GM10847 (cell line): ENCODE results near the gene UBASH3B.

Source experiments
- POLR2A ChIP-seq: IDR thresholded peaks from 2 replicates; pipeline ENCODE4 v1.6.1; 2011; ENCODE audit not compliant: insufficient read length; ENCODE audit errors: extremely low read depth

The UBASH3B gene

GRCh38 chr11:122665861-122666260 lies 10.3 kb downstream of the UBASH3B start:
- no peak for TF ChIP-seq POLR2A

GRCh38 chr11:122666743-122667142 lies 11.2 kb downstream of the UBASH3B start:
- TF ChIP-seq POLR2A, result no peak

DNA sequence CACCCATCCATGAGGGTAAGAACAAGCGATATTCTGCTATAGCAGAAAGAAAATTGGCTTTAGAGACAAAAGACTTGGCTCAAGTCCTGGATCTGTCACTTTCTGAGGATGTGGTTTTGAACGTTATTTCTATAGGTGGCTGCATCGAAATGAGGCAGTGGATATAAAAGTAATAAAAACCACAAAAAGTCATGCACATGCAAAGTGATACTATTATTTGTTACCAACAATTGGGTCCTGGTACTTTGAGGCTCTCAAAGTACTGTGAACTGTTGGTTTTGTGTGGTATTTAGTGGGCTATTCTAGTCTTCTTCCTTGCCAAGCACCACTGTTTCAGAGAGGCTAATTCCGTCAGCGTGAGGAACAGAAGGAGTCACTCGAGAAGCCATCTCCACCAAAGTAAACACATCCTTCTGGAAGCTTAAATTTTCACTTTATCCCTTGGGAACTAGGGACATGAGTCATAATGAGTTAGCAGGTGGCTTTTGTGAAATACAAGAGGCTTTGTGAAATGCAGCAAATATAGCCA lies 13.1 kb downstream of the UBASH3B start:
- TF ChIP-seq POLR2A, result no peak

DNA sequence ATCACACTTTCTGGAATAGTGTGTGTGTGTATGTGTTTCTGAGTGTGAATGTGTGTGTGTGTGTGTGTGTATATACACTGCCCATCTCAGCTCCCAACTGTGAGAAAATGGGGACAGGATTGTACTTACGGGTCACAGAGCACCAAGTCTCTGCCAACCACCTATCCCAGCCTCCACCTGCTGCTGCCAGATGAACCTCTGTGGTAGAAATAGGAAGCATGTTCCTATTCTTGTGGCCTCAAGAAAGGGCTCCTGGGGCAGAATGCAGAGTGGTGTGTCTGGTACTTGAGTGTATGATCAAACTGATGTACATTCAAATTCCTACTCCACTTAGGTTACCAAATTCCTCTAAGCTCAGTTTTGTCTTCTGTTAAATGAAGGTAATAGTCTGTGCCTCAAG lies 14.6 kb downstream of the UBASH3B start:
- no peak for TF ChIP-seq POLR2A

- no peak for TF ChIP-seq POLR2A
Measured at GRCh38 chr11:122671400-122671891, 15.9 kb downstream of the UBASH3B start.

DNA sequence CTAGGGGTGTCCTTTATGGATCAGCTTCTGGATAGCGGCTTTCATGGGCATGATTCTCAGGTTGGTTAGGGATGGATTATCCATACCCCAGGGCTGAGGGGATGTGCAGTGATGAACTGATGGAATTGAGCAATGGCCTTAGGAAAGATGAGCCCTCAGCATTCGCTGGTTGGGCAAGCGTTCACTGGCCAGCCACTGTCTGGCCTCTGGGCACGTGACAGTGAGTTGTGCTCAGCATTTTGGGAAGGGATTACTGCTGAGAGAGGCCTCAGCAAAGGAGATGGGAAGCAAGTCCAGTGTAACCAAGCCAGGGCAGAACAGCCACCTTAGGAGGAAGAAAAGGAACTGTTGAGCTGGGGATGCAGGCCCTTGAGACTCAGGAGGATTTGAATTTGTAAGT lies 17.4 kb downstream of the UBASH3B start:
- TF ChIP-seq POLR2A, result no peak

DNA sequence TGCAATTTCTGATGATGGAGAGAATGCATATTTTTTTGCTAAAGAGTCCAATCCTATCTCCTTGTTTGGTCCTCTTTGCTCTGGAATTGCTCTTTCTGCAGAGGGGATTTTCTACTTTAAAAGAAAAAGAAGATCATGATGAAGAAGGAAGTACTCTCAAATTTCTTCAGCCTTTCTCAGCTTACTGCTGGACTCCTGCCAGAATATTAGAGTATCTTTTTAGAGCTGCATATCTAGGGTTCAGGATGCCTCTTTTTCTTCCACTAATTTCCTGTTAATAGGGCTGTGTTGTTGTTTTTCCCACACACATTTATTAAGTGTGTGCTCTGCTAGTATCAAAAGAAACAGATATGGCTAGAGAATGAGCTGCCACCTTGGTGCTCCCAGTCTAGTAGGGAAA lies 18.2 kb downstream of the UBASH3B start:
- TF ChIP-seq POLR2A, result no peak

GRCh38 chr11:122676638-122677037 lies 21.1 kb downstream of the UBASH3B start:
- no peak for TF ChIP-seq POLR2A

DNA sequence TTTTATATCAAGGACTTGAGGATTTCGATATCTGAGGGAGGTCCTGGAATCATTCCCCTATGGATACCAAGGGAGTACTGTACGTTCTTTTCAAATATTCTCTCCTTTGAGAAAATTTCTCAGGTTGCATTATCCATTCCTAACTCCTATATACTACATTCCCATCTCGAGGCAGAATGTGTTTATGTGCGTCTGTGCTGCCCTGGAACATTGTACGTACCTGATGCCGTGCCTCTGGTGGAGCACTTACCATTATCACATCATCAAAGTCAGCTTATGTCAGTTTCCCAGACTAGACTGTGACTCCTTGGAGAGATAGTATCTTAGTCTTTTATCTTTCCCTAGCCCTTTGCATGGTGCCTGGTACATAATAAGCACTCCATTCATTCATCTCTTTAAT lies 21.7 kb downstream of the UBASH3B start:
- no peak for TF ChIP-seq POLR2A

- no peak for TF ChIP-seq POLR2A
Measured at GRCh38 chr11:122678406-122678805, 22.9 kb downstream of the UBASH3B start.

- TF ChIP-seq POLR2A, result no peak
Measured at GRCh38 chr11:122679466-122679865, 23.9 kb downstream of the UBASH3B start.

GRCh38 chr11:122681070-122681469 lies 25.5 kb downstream of the UBASH3B start:
- no peak for TF ChIP-seq POLR2A

- no peak for TF ChIP-seq POLR2A
Measured at GRCh38 chr11:122681735-122682134, 26.2 kb downstream of the UBASH3B start.

DNA sequence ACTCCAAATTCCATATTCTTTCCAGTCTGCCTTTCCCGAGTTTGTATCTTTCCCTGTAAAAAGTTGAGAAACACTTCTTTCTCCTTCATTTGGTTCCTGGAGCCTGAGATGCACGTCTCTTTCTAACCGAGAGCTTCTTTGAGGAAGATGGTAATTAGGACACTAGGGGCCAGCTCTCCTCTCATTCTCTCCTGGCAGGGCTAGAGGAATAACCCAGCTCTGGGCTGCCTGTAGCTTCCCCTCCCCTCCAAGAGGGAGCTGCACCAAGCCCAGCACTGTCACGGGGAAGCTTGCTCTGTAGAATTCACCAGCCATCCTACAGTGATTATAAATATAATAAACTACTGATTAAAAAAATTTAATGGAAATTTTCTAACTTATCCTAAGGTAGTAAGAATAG lies 26.9 kb downstream of the UBASH3B start:
- no peak for TF ChIP-seq POLR2A

DNA sequence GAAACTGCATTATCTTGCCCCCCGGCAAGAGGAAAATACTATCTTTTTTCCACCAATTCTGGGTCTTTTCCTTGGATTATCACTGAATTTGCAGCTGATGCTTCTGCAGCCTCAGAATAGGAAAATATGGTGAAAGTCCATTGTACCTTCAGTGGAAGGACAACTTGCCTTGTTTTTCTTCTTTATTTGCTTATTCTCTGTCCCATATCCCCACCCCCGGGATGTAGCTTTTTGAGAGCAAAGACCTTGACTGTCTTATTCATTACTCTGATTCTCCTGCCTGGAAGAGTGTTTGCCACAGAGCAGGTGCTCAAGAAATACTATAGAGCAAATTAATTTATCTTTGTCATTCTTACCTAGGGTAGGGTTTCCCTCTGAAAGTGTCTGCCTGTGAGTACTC lies 29.5 kb downstream of the UBASH3B start:
- no peak for TF ChIP-seq POLR2A

- TF ChIP-seq POLR2A, result no peak
Measured at GRCh38 chr11:122686111-122686510, 30.6 kb downstream of the UBASH3B start.

- TF ChIP-seq POLR2A, result no peak
Measured at GRCh38 chr11:122690384-122690783, 34.9 kb downstream of the UBASH3B start.
